ENCODE data around the gene INPP5A.
A peak's percentile ranks its signal among the peaks of the same experiment; 100 is the strongest.

The INPP5A gene

GRCh38 chr10:132536877-132537683 lies 507 bp upstream of the INPP5A start:
- DNase-seq, result peak; percentile 89

- no peak for DNase-seq
Measured at GRCh38 chr10:132538031-132538789, 623 bp downstream of the INPP5A start.

GRCh38 chr10:132538790-132539421 lies 1.3 kb downstream of the INPP5A start:
- DNase-seq, result no peak

DNA sequence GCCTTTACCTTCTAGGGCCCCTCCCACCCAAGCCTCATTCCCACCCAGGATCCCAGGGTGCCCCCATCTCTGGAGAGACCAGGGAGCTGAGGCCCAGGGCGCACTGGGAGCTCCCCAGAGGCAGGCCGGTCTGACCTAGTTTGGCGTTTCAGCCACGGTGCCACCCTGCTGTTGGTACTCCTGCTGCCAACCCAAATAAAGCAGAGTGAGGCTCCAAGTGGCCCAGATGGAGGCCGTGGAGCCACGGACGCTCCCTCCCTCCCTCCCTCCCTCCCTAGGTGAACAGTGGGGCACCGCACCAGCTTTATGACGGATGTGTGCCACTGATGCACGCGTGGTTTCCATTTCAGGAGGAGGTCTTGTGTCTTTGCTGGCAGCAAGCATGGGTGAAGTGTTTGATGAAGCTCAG lies 1.8 kb downstream of the INPP5A start:
- DNase-seq, result peak; percentile 35

DNA sequence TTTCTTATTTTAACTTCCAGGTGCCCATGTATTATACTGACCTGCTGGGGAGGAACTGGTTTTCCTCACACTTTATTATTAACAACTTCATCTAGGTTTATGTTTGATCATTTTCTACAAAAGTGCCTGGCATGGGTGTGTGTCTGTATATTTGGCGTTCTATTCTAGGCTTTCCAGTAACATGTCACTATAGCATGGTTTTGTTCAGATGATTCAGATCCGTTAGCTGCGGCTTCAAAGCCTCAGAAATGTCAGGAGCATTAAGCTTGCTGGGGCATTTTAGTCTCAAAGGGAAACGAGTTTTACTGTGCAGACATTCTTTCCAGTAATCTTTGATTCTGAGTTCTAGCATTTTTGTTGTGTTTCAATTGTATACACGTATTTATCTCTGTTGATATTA lies 2.3 kb downstream of the INPP5A start:
- no peak for DNase-seq

GRCh38 chr10:132540456-132540855 lies 2.9 kb downstream of the INPP5A start:
- DNase-seq, result no peak

DNA sequence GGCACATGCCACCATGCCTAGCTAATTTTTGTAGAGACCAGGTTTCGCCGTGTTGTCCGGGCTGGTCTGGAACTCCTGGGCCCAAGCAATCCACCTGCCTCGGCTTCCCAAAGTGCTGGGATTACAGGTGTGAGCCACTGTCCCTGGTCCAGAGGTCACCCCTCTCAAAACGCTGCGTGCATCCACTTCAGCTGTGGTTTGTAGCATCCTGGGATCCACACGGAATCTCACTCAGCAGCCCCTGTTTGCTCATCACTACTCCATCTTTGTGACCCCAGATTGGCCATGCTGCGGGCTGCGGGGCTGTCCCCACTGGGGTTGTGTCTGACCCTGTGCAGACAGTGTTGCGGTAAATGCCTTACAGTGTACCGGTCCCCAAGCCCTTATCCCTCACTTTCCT lies 3.5 kb downstream of the INPP5A start:
- DNase-seq, result no peak

DNA sequence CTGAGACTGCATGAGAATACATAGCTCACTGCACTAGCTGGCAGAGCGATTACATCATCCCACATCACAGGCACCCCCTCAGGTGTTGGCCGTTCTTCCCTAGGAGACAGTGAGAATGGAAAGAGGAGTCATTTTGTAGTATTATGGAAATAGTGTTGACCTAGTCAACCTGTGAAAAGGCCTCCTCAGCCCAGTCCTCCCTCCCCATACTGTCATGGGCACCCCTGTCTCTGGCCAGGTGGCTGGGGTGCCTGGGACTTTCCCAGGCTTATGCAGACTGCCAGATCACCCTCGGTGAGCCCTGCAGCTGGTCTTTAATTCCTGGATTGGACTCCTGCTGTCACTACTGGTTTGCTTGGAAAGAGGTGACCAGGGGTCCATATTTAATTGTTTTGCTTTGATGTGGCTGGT lies 4.0 kb downstream of the INPP5A start:
- DNase-seq, result no peak

- DNase-seq, result no peak
Measured at GRCh38 chr10:132542086-132542775, 4.6 kb downstream of the INPP5A start.

DNA sequence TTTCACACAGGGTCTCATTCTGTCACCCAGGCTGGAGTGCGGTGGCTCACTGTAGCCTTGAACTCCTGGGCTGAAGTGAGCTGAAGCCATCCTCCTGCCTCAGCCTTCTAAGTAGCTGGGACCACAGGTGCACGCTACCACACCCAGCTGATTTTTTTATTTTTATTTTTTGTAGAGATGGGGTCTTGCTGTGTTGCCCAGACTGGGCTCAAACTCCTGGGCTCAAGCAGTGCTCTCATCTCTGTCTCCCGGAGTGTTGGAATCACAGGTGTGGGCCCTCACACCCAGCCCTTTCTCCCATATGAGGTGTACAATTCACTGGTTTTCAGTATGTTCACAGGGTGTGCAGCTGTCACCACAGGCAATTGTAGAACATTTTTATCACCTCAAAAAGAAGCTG lies 5.2 kb downstream of the INPP5A start:
- no peak for DNase-seq

DNA sequence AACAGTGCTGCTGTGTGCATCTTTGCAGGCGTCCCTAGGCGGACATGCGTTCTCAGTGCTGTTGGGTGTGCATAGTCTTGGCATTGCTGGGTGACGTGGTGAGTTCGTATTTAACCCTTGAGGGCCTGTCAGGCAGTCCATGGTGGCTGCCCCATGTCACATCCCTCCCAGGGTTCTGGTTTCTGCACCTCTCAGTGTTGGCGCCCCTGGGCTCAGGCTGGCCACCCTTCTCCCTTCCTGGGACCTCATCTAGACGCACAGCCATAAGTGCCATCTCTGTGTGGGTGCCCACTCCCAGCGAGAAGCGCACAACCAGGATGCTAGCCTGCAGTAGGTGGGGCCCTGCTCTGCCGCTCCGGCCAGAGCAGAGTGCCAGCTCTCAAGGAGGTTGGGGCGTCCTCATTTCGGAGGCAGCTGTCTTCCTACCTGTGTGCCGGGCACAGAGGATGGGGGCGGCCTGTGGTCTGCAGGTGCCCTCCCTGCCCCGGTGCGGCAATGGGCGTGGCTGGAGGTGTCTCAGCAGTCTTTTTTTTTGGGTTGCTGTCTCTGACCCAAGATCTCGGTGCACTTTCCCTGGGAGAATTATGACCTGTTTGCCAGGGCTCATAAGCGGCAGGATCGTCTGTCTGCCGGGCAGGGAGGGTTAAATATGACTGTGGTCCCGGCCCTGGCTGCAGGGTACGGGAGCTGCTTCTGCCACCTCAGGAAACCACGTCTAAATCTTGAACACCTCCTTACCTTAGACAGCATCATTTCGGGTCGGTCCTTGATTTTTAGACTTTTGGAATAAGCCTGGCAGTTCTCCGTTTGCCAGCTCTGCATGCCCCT lies 6.5 kb downstream of the INPP5A start:
- no peak for DNase-seq

GRCh38 chr10:132544744-132545658 lies 7.4 kb downstream of the INPP5A start:
- DNase-seq, result no peak

- no peak for DNase-seq
Measured at GRCh38 chr10:132545659-132546367, 8.2 kb downstream of the INPP5A start.

DNA sequence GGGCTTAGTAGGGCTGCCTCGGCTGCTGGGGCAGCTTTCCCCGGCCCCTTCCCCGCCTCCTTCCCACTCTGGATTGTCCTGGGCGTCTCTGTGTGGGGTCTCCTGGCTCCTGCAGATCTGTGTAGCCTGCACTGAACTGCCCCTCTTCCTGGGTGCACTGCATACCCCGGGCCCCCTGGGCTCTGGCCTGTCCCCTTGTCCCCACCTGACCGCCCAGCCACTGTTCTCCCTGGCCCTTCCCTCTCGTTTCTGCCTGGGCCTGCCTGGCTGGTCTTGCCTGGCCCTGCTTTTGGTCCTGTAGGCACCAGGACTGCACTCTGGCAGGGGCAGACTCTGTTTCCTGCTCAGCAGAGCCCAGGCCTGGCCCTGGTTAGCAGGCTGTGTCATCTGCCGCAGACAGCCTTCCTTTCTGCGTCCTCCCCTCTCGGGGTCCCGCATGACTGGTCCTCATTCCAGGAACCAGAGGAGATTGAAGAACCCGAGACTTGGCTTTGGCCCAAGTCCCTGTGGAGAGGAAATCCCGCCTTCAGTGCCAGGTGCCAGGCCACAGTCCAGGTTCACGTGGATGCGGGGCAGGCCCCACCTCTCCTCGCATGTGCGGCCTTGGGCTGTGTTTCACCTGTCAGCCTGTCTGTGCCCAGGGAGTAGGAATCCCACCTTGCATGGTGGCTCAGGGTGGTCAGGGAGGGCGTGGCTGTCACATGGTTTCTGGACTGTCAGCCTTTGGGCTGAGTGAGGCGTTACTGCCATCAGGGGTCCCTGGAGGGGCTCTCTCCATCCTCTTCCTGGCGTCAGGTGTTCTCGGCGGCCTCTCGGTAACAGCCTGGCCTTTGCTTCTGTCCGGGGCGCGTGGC lies 9.2 kb downstream of the INPP5A start:
- peak; percentile 83 for DNase-seq

GRCh38 chr10:132547421-132547861 lies 9.9 kb downstream of the INPP5A start:
- DNase-seq, result no peak

- DNase-seq, result no peak
Measured at GRCh38 chr10:132548106-132548823, 10.7 kb downstream of the INPP5A start.

- DNase-seq, result no peak
Measured at GRCh38 chr10:132548869-132549268, 11.3 kb downstream of the INPP5A start.

GRCh38 chr10:132549371-132549770 lies 11.8 kb downstream of the INPP5A start:
- DNase-seq, result peak; percentile 38

All from NCI-H2029 (cell line).